Keratinocyte (primary cell): ENCODE measurements around the gene ADARB2.

Source experiments
- EZH2 ChIP-seq: IDR thresholded peaks from one replicate; pipeline ENCODE4 v1.6.1; 2012; ENCODE audit warnings: inconsistent platforms, mild to moderate bottlenecking, low read length, moderate library complexity
- TF ChIP-seq, protein P1 (sequence below), 3 experiments: IDR thresholded peaks in 1 of 3; conservative IDR thresholded peaks in 1 of 3; optimal IDR thresholded peaks in 1 of 3; 2 replicates in 2 of 3; 3 replicates in 1 of 3; pipeline versions ENCODE3 to v1.5.1; 2011; ENCODE audit warnings: low read length in 3 of 3, mild to moderate bottlenecking in 3 of 3, moderate library complexity in 2 of 3, control low read depth in 1 of 3, inconsistent platforms in 1 of 3; ENCODE audit not compliant: insufficient read depth in 2 of 3; ENCODE audit errors: extremely low read depth in 1 of 3

DNA sequence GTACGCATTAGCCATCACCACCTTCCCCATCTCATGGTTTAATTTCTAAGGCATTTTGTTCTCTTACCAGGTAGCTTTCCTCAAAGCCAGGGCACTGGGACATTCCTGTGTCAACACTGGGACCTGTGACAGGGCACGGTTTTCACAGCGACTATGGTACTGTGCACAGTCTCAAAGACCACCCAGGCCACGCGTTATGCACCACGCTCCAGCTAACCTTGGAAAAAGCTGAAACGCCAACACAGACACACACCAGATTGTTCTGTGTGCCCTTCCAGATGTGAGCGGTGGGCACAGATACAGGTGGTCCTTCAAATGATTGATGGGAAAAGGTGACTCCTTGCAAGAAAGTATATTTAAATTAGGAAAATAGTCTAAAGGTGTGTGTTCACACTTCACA lies 343.8 kb downstream of the ADARB2 start:
- TF ChIP-seq, protein P1, sequence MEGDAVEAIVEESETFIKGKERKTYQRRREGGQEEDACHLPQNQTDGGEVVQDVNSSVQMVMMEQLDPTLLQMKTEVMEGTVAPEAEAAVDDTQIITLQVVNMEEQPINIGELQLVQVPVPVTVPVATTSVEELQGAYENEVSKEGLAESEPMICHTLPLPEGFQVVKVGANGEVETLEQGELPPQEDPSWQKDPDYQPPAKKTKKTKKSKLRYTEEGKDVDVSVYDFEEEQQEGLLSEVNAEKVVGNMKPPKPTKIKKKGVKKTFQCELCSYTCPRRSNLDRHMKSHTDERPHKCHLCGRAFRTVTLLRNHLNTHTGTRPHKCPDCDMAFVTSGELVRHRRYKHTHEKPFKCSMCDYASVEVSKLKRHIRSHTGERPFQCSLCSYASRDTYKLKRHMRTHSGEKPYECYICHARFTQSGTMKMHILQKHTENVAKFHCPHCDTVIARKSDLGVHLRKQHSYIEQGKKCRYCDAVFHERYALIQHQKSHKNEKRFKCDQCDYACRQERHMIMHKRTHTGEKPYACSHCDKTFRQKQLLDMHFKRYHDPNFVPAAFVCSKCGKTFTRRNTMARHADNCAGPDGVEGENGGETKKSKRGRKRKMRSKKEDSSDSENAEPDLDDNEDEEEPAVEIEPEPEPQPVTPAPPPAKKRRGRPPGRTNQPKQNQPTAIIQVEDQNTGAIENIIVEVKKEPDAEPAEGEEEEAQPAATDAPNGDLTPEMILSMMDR (optimal IDR thresholded peaks at IDR 0.05 in 1 of 3, IDR thresholded peaks at IDR 0.05 in 1 of 3, conservative IDR thresholded peaks at IDR 0.05 in 1 of 3; ENCODE audit: extremely low read depth in 1 of 3, insufficient read depth in 2 of 3, low read length in 3 of 3), result no peak
- TF ChIP-seq EZH2, result no peak
